Measurements from ENCODE around the gene GPRIN3. TPM values are rescaled to one million over a fixed set of nuclear protein-coding genes. Genes with fewer than 3 reads are reported as not detected.

The GPRIN3 gene
- total and polyA plus RNA-seq, 8 donors = 0.84 to 7.6 (median 3.1) TPM

- peak overlapping the region in 1 of 4 donors; percentile 1 for H3K4me3 ChIP-seq
- 31 to 33% methylated on average over 4 of the region's 4 CpGs for WGBS, 2 donors
- peaks cover 40 to 52% (median 47%) of the 10 kb centered on the region in 3 donors for H3K4me1 ChIP-seq
- intact Hi-C loops (cut with DNase I) = no loop called here
- H3K36me3 ChIP-seq = no peaks in the 10 kb centered on the region
- no peak for TF ChIP-seq CTCF (IDR thresholded peaks at IDR 0.05)
- no peaks in the 10 kb centered on the region for H3K9me3 ChIP-seq
- ATAC-seq = peak in 3 of 4 donors; percentile 7 to 28 (median 23)
- FAIRE-seq = no peak
- no peaks in the 10 kb centered on the region for H3K27me3 ChIP-seq
- peak overlapping the region in 2 of 4 donors; percentile 86 to 90 for H3K27ac ChIP-seq
- no peak for DNase-seq
Measured at GRCh38 chr4:89293299-89293698, 14.3 kb downstream of the GPRIN3 start.

- H3K4me3 ChIP-seq = no peak overlapping the region
- intact Hi-C loops (cut with DNase I) = no loop called here
Measured at GRCh38 chr4:89290727-89291516, 16.7 kb downstream of the GPRIN3 start.

GRCh38 chr4:89289312-89289711 is 18.3 kb downstream of the GPRIN3 start:
- Histone ChIP-seq H3K36me3 (no peaks in the 10 kb centered on the region), H3K9me3 (no peaks in the 10 kb centered on the region), H3K4me1 (peaks cover 5 to 18% (median 12%) of the 10 kb centered on the region in 3 donors), H3K27ac (no peak overlapping the region), H3K4me3 (no peak overlapping the region), H3K27me3 (no peaks in the 10 kb centered on the region)
- no peak for DNase-seq
- no peak for FAIRE-seq
- 74 to 79% methylated on average over 2 of the region's 2 CpGs for WGBS, 2 donors
- no peak for TF ChIP-seq CTCF (IDR thresholded peaks at IDR 0.05)
- ATAC-seq = no peak
- intact Hi-C loops (cut with DNase I) = no loop called here

More at GRCh38 chr4:89290727-89291516, 16.7 kb downstream of the GPRIN3 start:
- no peak overlapping the region for H3K27ac ChIP-seq
- FAIRE-seq (no peak), DNase-seq (no peak), ATAC-seq (peak in 1 of 4 donors; percentile 28)
- no peaks in the 10 kb centered on the region for H3K36me3 ChIP-seq
- H3K9me3 ChIP-seq = no peaks in the 10 kb centered on the region
- no peaks in the 10 kb centered on the region for H3K27me3 ChIP-seq
- peaks cover 18 to 29% (median 28%) of the 10 kb centered on the region in 3 donors for H3K4me1 ChIP-seq
- no peak for TF ChIP-seq CTCF (IDR thresholded peaks at IDR 0.05)
- 81 to 86% methylated on average over 6 of the region's 6 CpGs for WGBS, 2 donors

GRCh38 chr4:89288430-89288829 is 19.2 kb downstream of the GPRIN3 start:
- FAIRE-seq = no peak
- no peaks in the 10 kb centered on the region for H3K36me3 ChIP-seq
- TF ChIP-seq CTCF (IDR thresholded peaks at IDR 0.05) = no peak
- WGBS, 2 donors = 89 to 94% methylated on average over 2 of the region's 2 CpGs
- peaks cover 0 to 14% (median 3%) of the 10 kb centered on the region in 3 donors for H3K4me1 ChIP-seq
- H3K9me3 ChIP-seq = no peaks in the 10 kb centered on the region
- no peaks in the 10 kb centered on the region for H3K27me3 ChIP-seq
- no peak for ATAC-seq
- no peak for DNase-seq
- no peak overlapping the region for H3K4me3 ChIP-seq
- no peak overlapping the region for H3K27ac ChIP-seq
- intact Hi-C loops (cut with DNase I) = no loop called here

- Histone ChIP-seq H3K27me3 (no peaks in the 10 kb centered on the region), H3K9me3 (no peaks in the 10 kb centered on the region), H3K27ac (no peak overlapping the region), H3K36me3 (no peaks in the 10 kb centered on the region), H3K4me3 (no peak overlapping the region), H3K4me1 (peaks cover 0 to 14% (median 0%) of the 10 kb centered on the region in 3 donors)
- 76 to 80% methylated on average over 6 of the region's 6 CpGs for WGBS, 2 donors
- intact Hi-C loops (cut with DNase I) = no loop called here
- ATAC-seq (no peak), FAIRE-seq (no peak), DNase-seq (no peak)
- TF ChIP-seq CTCF (IDR thresholded peaks at IDR 0.05) = no peak
Measured at GRCh38 chr4:89287945-89288344, 19.7 kb downstream of the GPRIN3 start.

Measured in pancreas (tissue), 10 donors.